NCI-H2029 (cell line): Measurements from ENCODE around the gene PHKB.
"Not testable (repeated sequence)": the region's sequence is repeated elsewhere in the genome, so short reads cannot be mapped to it uniquely, and the experiment has no call there.

Experiments used
- DNase-seq: peaks from one replicate; lab custom pipeline; 2025; lab: John Stamatoyannopoulos, UW

Gene PHKB

GRCh38 chr16:47507701-47508100 lies 46.6 kb downstream of the PHKB start:
- no peak for DNase-seq

- no peak for DNase-seq
Observed at GRCh38 chr16:47511882-47512281, 50.8 kb downstream of the PHKB start.

GRCh38 chr16:47519037-47519436 lies 57.9 kb downstream of the PHKB start:
- no peak for DNase-seq

GRCh38 chr16:47519546-47519945 lies 58.4 kb downstream of the PHKB start:
- no peak for DNase-seq

GRCh38 chr16:47519996-47520679 lies 59.0 kb downstream of the PHKB start:
- no peak for DNase-seq

- no peak for DNase-seq
Observed at GRCh38 chr16:47523342-47524006, 62.3 kb downstream of the PHKB start.

GRCh38 chr16:47524007-47524405 lies 62.9 kb downstream of the PHKB start:
- no peak for DNase-seq

- no peak for DNase-seq
Observed at GRCh38 chr16:47528431-47528830, 67.3 kb downstream of the PHKB start.

- DNase-seq = no peak
Observed at GRCh38 chr16:47533744-47534292, 72.7 kb downstream of the PHKB start.

GRCh38 chr16:47538472-47538871 lies 77.3 kb downstream of the PHKB start:
- DNase-seq = no peak

- DNase-seq = not testable (repeated sequence)
Observed at GRCh38 chr16:47539707-47540670, 78.9 kb downstream of the PHKB start.

GRCh38 chr16:47541135-47541534 lies 80.0 kb downstream of the PHKB start:
- DNase-seq = not testable (repeated sequence)

GRCh38 chr16:47544255-47544654 lies 83.1 kb downstream of the PHKB start:
- DNase-seq = not testable (repeated sequence)

- not testable (repeated sequence) for DNase-seq
Observed at GRCh38 chr16:47551185-47551584, 90.1 kb downstream of the PHKB start.

- DNase-seq = not testable (repeated sequence)
Observed at GRCh38 chr16:47551767-47552166, 90.6 kb downstream of the PHKB start.

- DNase-seq = no peak
Observed at GRCh38 chr16:47553853-47554564, 92.9 kb downstream of the PHKB start.

GRCh38 chr16:47554587-47554986 lies 93.5 kb downstream of the PHKB start:
- DNase-seq = not testable (repeated sequence)

GRCh38 chr16:47561286-47561685 lies 100.2 kb downstream of the PHKB start:
- no peak for DNase-seq

- DNase-seq = no peak
Observed at GRCh38 chr16:47562366-47562765, 101.2 kb downstream of the PHKB start.

GRCh38 chr16:47565454-47565853 lies 104.3 kb downstream of the PHKB start:
- DNase-seq = no peak

GRCh38 chr16:47567321-47567720 lies 106.2 kb downstream of the PHKB start:
- no peak for DNase-seq

- no peak for DNase-seq
Observed at GRCh38 chr16:47568351-47568750, 107.2 kb downstream of the PHKB start.
